AML-193 (cell line): Measurements from ENCODE around the gene CDH4.

Experiments used
- DNase-seq, 2 experiments: peaks; one replicate each; lab custom pipeline; 2025; lab: John Stamatoyannopoulos, UW

The CDH4 gene

DNA sequence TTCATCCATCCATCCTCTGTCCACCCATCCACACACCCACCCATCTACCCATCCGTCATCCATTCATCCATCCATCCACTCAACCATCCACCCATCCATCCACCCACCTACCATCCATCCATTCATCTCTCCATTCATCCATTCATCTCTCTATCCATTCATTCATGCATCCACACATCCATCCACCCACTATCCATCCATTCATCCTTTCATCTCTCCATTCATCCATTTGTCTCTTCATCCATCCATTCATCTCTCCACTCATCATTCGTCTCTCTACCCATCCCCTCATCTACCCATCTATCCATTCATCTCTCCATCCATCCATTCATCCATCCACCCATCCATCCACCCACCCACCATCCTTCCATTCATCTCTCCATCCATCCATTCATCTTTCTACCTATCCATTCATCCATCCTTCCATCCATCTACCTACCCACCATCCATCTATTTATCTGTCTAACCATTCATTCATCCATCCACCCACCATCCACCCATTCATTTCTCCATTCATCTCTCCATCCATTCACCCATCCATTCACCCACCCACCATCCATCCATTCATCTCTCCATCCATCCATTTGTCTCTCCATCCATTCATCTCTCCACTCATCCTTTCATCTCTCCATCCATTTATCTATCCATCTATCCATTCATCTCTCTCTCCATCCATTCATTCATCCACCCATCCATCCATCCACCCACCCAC, 538.2 kb downstream of the CDH4 start:
- DNase-seq = no peak

DNA sequence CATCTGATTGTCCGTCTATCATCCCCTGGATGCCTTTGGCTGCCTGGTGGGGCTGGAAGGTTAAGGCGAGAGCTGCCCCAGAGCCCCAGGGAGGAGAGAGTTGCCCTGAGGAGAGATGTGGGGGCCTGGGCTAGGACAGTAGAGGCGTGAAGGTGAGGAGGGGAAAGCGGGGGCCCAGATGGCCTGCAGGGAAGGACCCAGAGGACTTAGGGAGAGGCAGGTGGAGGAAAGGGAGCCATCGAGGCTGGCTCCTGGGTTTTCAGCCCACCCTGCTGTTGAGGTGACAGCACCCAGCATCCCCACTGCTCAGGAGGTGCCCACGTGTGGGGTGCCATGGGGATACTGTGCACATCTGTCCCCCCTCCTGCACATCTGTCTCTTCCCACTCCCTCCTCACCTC, 539.9 kb downstream of the CDH4 start:
- no peak for DNase-seq

DNA sequence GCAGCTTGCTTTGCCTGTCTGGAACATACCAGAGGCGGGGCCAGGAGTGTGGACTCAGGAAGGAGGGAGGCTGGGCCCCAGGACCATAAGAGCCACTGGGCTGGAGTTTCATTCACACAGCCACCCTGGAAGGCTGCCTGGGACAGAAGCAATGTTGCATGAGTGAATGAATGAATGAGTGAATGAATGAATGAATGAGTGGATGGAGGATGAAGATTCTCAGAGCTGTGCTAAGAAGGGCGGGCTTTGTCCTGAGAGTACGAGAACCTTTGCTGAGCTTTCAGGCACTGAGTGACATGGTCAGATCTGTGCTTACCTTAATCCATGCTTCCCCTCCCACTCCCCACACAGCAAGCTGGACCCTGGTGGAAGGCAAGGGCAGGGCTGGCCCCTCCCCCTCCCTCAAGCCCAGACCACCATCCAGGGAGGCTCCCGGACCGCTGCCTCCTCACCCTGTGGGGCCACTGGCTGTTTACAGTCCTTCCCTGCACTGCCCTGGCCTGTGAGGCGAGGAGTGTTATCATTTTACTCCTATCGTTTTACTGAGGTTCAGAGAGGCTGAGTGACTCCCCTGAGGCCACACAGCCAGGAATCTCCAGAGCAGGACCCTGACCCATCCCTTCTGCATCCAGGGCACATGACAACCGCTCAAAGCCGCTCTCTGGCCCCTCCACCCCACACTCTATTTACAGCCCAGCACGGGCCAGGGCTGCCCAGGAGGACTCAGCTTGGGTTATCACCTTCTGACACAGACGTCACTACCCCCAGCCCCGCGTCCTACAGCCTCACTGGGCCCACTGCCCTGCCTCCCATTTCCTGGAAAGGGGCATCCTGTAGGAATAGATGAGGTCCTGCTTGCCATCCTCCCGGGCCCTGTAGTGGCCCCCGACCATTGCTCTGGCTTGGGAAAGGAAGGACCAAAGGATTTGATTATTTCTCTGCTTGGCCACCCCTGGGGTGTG, 543.9 kb downstream of the CDH4 start:
- DNase-seq = no peak

DNA sequence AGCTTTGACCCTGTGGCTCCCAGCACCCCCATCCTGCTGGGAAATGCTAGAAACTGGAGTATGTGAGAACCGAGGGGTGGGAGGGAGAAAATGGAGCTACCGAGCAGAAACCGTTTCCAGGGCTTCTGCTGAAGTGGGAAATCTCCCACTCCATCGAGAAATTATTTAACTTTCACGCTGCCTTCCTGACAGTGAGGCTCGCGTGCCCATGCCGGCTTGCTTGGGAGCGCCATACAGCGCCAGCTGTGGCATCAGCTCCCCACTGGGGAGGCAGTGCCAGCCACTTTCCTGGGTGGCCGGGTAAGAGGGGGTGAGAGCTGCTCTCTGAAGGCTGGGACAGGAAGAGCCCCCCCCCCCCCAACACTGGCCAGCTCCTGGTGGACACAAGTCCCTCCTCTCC, 544.7 kb downstream of the CDH4 start:
- DNase-seq = no peak

DNA sequence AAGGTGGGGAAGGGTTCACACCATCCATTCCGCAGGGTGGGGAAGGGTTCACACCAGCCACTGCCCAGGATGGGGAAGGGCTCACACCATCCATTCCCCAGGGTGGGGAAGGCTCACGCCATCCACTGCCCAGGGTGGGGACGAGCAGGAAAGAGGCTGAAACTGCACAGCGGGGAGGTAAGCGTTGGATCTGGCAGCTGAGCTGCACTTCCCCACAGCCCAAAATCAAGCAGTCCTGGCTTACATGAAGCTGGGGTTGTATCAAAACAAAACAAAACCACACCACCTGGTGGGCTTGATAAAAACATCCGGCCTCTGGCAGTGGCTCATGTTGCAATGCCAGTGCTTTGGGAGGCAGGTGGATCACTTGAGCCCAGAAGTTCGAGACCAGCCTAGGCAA, 545.1 kb downstream of the CDH4 start:
- DNase-seq = no peak

DNA sequence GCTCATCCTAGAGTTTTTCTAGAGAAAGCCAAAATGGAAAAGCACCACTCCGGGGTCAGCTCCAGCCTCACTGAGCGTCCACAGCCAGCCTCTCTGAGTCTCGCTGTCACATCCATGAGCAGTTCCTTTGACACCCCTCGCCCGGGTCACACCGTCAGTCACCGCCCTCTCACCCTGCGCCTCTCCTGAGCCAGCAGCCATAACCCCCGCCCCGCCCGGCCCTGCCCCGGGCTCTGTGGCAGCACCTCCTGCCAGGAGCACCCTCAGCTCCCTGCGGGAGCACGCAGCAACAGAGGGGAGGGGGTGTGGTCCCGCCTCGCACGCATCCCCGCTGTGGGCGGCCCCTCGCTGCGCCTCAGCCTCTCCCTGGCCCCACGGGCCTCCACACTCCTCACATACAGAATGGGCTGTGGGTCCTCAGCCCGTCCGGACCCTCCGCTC, 545.9 kb downstream of the CDH4 start:
- no peak for DNase-seq

DNA sequence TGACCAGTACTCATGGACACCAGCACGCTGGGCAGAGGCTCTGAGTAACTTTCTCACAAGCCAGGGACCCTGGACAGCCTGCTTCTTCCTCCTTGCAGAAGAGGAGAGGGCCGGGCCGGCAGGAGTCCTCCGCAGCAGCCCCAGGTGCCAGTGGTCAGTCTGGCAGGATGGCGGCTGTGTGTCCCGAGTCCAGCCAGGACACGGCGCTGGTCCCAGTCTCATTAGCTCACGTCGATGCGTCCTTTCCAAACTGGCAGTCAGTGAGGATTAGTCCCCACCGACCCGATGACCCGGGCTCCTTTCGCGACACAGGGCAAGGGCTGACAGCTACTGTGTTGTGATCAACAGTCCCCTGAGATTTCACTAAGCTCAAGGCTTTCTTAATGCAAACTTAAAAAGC, 546.6 kb downstream of the CDH4 start:
- no peak for DNase-seq

DNA sequence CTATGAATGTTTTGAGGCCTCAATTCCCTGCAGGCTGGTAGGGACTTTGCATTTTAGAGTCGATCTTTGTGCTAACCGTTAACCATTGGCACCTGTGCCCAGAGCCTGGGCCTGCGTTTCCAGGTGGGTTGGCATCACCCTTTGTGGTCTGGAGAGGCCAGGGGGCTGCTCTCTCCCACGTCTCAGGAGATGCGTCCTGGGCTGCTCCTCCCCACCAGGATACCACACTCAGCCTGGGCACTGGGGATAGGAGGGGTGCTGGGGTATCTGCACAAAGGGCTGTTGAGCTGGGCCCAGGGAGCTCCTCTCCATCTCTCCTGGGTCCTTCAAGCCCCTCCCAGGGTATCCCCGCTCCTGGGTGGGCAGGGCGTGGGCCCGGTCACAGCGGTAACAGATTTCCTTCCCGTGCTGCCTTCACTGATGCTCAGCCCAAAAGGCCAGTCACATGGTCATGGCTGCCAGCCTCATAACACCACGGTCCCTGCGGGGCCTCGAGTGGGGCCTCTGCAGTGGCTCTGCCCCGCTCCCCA, 547.4 kb downstream of the CDH4 start:
- DNase-seq = no peak

DNA sequence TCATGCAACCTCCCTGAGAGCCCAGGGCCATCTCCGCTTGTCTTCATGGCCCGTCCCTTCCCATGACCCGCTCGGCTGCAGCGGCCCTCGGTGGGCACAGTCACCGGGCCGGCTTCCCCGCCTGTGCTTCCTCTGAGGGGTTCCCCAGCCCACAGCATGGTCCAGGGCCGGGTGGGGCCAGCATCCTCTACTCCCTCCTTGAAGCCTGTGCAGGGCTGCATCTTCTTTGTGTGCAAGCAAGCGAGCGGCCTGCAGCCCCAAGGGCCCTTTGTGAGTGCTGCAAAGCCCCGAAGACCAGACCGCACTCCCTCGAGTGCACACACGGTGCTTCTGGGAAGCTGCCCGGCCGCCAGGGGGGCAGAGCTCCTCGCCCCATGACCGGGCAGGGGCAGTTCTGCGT, 547.9 kb downstream of the CDH4 start:
- no peak for DNase-seq

DNA sequence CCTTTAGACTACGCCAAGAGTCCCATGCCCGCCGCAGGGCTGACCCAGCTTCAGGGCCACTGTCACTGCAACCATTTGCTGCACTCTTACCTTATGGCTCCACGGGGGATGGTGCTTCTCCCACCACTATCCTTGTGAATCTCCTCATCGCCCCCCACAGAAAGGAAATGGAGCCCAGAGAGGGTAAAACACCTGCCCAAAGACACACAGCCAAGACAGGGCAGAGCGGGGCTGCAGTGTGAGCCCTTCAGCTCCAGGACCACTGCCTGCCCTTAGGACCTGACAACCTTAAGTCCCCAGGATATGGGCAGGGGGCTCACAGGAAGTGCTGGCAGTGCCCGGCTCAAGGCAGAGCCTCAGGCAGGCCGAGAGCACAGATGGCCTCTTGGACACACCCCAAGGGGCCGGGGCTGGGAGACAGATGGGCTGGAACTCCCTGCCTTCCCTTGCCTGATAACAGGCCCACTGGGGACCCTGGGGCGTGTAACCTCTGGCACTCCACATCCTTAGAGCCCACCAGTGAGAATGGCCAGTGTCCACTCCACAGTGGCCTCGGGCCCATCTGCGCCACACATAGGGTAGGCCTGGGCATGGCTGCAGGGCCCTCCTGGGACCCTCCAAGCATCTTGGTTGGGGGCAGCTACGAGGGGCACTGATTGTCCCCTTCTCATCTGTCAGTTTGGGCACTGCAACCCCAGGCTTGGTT, 548.5 kb downstream of the CDH4 start:
- DNase-seq = no peak

DNA sequence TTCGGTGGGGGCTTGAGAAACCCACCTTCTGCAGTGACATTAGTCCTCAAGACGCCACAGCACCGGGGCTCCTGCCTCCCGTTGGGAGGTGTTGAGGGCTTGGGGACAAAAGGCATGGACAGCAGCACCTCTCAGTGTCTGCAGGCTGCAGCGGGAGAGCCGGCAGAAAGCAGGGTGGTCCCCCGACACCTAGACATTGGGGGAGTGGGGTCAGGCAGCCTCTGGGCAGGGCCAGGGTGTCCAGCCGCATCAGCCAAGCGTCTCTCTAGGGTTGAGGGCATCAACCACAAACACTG, 549.0 kb downstream of the CDH4 start:
- DNase-seq = no peak

DNA sequence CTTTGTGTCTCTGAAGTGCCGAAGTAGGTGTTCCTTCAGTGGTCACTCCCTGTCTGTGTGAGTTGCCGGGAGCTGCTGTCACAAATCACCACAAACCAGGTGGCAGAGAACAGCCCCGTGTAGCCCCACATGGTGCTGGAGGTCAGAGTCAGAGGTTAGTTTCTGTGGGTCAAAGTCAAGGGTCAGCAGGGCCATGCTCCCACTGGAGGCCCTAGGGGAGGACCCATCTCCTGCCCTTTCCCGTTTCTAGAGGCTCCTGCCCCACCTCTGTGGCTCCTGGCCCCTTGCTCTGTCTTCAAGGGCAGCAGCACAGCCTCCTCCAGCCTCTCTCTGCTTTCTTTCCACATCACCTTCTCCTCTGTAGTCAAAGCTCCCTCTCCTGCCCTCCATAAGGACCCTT, 549.4 kb downstream of the CDH4 start:
- no peak for DNase-seq

DNA sequence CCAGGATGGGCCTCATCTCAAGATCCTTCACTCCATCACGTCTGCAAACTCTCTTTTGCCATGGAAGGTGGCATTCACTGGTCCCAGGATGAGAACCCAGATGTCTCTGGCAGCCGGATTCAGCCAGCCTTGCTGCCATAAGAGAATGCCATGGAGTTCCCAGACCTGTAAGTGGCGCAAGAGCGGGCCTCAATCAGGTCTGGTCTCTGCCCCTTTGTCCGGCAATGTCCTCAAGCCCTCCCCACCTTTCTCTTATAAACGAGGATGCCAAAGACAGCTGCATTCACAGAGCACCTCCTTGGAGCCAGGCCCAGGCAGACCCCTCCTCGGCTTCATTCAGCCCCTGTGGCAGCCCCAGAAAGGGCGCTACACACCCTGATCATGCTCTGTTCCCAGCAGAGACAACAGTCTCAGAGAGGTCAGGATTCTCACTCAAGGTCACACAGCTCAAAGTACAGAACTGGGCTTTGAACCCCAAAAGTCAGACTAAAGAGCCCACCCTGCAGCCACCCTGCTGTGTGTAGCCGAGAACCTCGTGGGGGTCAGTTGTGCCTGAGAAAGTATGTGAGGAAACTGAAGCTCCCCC, 549.9 kb downstream of the CDH4 start:
- no peak for DNase-seq

DNA sequence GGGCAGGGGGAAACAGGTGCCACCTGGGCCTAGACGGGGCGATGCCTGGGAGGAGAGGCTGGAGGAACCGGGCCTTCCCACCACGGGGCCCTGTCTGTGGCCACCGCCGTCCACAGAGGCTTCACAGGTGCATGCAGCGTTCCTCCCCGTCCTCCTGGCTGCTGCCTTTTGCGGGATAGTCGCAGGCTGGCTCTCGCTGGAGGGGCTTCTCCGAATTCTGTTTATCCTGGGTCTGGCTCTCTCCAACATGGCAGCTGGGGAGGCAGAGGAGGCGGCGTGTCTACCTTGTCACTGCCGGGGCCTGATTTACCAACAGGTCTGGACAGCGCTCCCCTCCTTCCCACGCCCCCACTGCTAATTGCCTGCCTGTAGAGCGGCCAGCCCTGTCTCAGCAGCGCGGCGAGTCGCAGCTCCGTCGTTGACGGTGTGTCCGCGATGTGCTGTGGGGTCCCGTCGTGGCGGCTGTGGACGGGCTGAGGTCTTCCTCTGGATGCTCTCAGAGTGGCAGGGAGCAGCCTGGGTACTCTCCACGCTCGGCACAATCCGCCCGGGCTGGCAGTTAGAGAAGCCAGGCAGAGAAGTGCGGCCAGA, 550.8 kb downstream of the CDH4 start:
- no peak for DNase-seq

DNA sequence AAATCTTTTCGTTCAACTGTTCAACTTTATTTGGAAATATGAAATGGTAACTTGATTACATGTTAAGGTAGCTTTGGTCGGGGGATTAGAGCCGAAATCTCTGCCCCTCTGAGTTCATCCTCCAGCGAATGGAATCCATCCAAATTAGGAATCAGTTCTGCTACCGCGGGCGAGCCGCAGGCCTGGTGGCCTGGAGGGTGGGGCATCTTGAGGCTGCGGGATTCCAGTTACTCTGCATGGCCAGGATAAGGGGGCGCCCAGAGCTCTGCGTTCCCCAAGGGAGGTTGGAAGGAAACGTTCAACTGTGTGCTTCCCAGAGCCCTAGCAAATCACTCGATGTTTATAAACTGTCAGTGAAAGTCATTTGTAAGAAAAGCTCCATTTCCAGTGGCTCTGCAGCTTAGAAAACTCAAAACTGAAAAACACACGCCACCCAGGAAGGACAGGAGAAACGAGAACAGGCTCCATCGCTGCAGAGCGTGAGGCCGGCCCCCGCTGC, 551.4 kb downstream of the CDH4 start:
- no peak for DNase-seq

DNA sequence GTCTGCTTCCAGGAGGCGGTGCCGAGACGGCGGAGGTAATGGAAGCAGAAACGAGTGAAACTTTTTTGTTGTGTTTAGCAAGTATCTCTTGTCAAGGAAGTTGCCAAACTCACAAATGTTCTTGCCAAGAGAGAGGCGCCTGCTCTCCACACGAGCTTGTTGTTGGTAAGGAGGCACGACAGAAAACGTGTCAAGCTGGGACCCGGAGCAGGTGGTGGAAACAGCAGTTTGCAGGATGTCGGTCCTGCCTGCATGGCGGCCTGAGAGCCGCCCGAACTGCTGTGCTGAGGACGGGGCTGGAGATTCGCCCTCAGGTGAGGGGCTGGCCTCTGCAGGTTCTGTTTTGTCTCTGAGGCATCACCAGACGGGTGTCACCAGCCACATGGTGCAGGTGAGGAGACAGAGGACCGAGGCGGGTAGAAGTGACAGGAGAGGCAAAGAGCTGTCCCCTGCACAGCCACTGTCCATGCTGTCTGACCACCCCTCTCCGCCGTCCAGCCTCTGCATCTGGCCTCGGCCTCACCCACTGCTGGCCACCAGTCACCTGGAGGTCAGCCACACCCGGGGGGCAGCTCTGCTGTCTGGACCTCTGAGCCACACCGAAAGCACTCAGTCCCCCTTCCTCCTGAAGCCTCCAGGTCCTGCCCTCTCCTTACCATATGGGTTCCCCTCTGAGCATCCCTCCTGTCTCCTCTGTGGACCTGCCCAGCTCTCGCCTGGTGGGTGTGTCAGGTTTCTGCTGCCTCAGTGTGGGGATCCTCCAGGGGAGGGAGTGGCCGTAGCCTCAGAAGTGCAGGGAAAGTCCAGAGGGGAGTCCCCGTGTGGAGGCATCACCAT, 552.1 kb downstream of the CDH4 start:
- DNase-seq = no peak

DNA sequence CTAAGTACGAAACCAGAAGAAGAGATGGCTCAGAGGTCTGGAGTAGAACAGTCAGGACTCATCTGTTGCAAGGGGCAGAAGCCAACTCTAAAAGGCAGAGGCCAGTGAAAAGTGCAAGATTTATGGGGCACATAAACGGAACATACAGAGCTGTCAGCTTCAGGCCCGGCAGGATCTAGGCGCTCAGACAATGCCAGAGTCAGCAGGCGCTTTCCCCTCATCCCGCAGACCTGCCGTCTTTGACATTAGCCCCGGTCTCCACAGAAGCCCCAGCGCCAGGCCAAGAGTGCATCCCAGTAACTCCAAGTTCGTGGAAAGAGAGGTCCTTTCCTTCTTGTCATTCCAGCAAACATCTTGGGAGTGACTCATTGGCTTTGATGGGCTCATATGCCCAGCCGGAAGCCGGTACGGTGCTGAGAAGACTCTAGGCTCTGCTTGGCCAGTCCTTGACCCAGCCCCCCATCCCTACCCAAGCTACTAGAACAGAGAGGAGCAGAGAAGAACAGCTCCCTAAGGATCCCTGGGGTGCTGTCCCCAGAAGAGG, 552.8 kb downstream of the CDH4 start:
- DNase-seq = no peak

DNA sequence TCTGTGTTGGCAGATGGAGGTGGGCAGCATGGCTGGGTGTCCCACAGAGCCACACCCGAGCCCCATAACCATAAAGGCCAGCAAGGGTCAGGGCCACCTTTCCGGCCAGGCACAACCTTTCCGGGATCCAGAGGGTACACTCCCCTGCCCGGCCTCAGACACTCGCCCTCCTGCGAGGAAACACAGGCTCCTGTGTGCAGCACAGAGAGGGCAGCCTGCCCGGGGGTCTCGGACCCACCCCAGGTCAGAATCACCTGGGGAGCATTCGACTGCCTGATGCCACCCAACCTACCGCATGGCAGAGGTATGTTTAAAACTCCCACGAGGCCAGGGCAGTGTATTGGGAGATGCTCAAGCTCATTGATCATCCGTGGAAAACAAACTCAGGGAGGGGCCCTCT, 553.3 kb downstream of the CDH4 start:
- no peak for DNase-seq

DNA sequence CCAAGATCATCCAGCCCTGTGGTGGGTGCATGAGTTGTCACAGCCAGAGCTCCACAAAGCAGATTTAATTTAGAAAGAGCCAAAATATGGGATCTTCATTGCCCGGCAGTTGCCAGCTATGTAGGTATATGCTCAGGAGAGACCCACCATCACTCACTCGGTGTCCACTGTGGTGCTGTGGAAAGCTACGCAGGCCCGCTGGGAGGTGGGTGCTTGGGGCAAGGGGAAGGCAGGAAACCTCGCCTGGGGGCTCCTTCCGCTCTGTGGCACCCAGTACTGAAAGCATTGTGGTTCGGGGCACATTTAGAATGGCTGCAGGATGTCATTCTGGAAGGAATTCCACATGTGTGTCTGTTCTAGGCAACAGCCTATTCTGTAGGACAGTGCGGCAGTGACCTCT, 553.7 kb downstream of the CDH4 start:
- DNase-seq = no peak

DNA sequence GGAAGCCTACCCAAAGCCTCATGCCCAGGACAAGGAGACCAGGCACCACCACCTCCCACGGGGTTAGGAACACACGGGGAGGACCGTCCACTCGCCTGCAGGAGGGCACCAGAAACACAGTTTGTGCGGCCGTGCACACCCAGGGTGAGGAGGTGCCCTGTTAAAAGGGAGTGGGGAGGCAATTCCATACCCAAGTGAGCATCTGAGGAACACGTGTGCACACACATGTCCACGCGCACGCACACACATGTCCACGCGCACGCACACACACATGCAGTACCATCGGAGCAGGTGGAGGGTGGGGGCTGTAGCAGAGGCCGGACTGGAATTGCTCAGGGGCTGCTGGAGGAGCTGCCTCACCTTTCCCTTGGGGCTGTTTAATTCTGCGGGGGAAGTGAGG, 554.3 kb downstream of the CDH4 start:
- DNase-seq = no peak

DNA sequence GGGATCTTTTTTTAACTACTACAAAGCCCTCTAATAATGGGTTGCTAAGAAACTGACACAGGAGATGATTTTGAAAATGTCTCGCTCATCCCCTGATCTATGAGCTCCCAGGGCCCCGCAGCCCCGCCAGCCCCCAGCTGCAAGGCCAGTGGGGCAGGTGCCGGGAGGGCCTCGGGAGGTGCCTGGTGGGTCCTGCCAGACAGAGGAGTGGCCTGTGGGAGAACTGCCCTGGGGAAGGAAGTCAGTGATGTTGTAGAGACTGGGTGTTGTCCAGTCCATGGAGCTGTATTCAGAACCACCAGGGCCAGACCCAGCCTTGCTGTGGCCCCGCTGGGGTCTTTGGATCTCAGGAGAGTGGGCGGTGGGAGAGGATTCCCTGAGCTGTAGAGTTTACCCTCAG, 554.9 kb downstream of the CDH4 start:
- no peak for DNase-seq
